Mucosa of descending colon (tissue), 3 donors: ENCODE data around the gene PFN2. TPM values are rescaled to one million over a fixed set of nuclear protein-coding genes. Genes with fewer than 3 reads are reported as not detected.
"Not testable (repeated sequence)": the region's sequence is repeated elsewhere in the genome, so short reads cannot be mapped to it uniquely, and the experiment has no call there.

Experiments used
- ATAC-seq: fragments of 200-7000 bp; cut with Tn5 transposase; one replicate; pipeline ENCODE4 v1.9.1; 2020; ENCODE audit warnings: mild to moderate bottlenecking, moderate library complexity
- DNase-seq, 3 donors: peaks; one replicate each; pipeline ENCODE4 v3.0.0-alpha.2; 2020
- H3K36me3 ChIP-seq: fragments of 200-600 bp; one replicate; pipeline ENCODE4 v1.8.0; 2021; ENCODE audit warnings: low read depth, mild to moderate bottlenecking
- H3K4me1 ChIP-seq: fragments of 200-600 bp; one replicate; pipeline ENCODE4 v1.8.0; 2021; ENCODE audit warnings: low read depth, mild to moderate bottlenecking
- H3K4me3 ChIP-seq: fragments of 200-600 bp; one replicate; pipeline ENCODE4 v1.8.0; 2021; ENCODE audit warnings: mild to moderate bottlenecking
- H3K9me3 ChIP-seq: fragments of 200-600 bp; one replicate; pipeline ENCODE4 v1.8.0; 2021; ENCODE audit warnings: mild to moderate bottlenecking
- CTCF ChIP-seq: fragments of 200-600 bp; IDR thresholded peaks from one replicate; pipeline ENCODE4 v1.8.0; 2022; ENCODE audit warnings: antibody characterized with exemption, mild to moderate bottlenecking
- intact Hi-C, 2 donors: fragments of 100-400 bp; cut with DNase I in 1 of 2; cut with micrococcal nuclease in 1 of 2; formaldehyde crosslinking; loops; one replicate each; pipeline versions ENCODE4 v1.11.0 to v1.11.1; 2022; cut with DNase I, micrococcal nuclease
- total RNA-seq, 3 donors: library from RNA; stranded (reverse); fragmentation: NEBNext Ultra II Directional in 2 of 3; extraction: Animal tissue kit (Norgen Biotek cat#: 25700) in 2 of 3; gene quantifications; one replicate each; pipeline versions ENCODE4 v1.2.1 to v1.2.4, GENCODE V29; 2021 to 2023
- donor health status: DM: no; HTN: no; CAD: no; lungs with moderate emphysema.
- donor health status: DM: no; HTN: no; CAD: no.
- donor health status: DM: no; HTN: yes; CAD: no.

The PFN2 gene
- total RNA-seq, 3 donors from 2014 or later = 35.5 to 49.9 (median 37.8) TPM

GRCh38 chr3:149942409-149942808 lies 28.3 kb downstream of the PFN2 start:
- no peak for DNase-seq
- Histone ChIP-seq H3K4me1 (no peaks in the 10 kb centered on the region), H3K4me3 (no peak overlapping the region), H3K36me3 (no peaks in the 10 kb centered on the region), H3K9me3 (peaks cover 3% of the 10 kb centered on the region)
- TF ChIP-seq CTCF = no peak
- intact Hi-C loops = no loop called here
- ATAC-seq = no peak

GRCh38 chr3:149941946-149942345 lies 28.7 kb downstream of the PFN2 start:
- Histone ChIP-seq H3K36me3 (no peaks in the 10 kb centered on the region), H3K4me3 (no peak overlapping the region), H3K4me1 (no peaks in the 10 kb centered on the region), H3K9me3 (peaks cover 3% of the 10 kb centered on the region)
- no peak for ATAC-seq
- no peak for TF ChIP-seq CTCF
- DNase-seq = no peak
- intact Hi-C loops = no loop called here

- Histone ChIP-seq H3K4me1 (no peaks in the 10 kb centered on the region), H3K9me3 (peaks cover 3% of the 10 kb centered on the region), H3K4me3 (no peak overlapping the region), H3K36me3 (no peaks in the 10 kb centered on the region)
- DNase-seq (no peak), ATAC-seq (no peak)
- TF ChIP-seq CTCF = no peak
- intact Hi-C loops = no loop called here
Measured at GRCh38 chr3:149941186-149941585, 29.5 kb downstream of the PFN2 start.

GRCh38 chr3:149938392-149939055 lies 32.2 kb downstream of the PFN2 start:
- H3K4me1 ChIP-seq, DNase-seq, H3K9me3 ChIP-seq, H3K36me3 ChIP-seq, ATAC-seq, intact Hi-C loops, H3K4me3 ChIP-seq: not testable (repeated sequence)

- TF ChIP-seq CTCF = peak; percentile 20
- Histone ChIP-seq H3K9me3 (no peaks in the 10 kb centered on the region), H3K4me3 (no peak overlapping the region), H3K4me1 (no peaks in the 10 kb centered on the region), H3K36me3 (no peaks in the 10 kb centered on the region)
- peak in 2 of 3 donors; percentile 35 to 61 for DNase-seq
- peak; percentile 77 for ATAC-seq
- intact Hi-C loops = no loop called here
Measured at GRCh38 chr3:149936812-149937230, 33.9 kb downstream of the PFN2 start.

GRCh38 chr3:149934524-149934923 lies 36.2 kb downstream of the PFN2 start:
- no peaks in the 10 kb centered on the region for H3K4me1 ChIP-seq
- DNase-seq = no peak
- TF ChIP-seq CTCF = no peak
- intact Hi-C loops = no loop called here
- no peaks in the 10 kb centered on the region for H3K9me3 ChIP-seq
- ATAC-seq = peak; percentile 30
- H3K4me3 ChIP-seq = no peak overlapping the region
- no peaks in the 10 kb centered on the region for H3K36me3 ChIP-seq
